ENCODE results near the gene SLC6A15.

SLC6A15 gene

GRCh38 chr12:84937415-84937814, 24.8 kb upstream of the SLC6A15 start:
- Histone ChIP-seq H3F3A (ENCODE audit: control insufficient read depth, insufficient read depth) (no peaks in the 10 kb centered on the region), H3K4me1 (ENCODE audit: control insufficient read depth, low read length) (peaks cover 6% of the 10 kb centered on the region), H3K4me2 (ENCODE audit: low read length) (no peak overlapping the region), H3K27me3 (ENCODE audit: control insufficient read depth, low read length) (no peaks in the 10 kb centered on the region), H3K9me3 (ENCODE audit: control insufficient read depth, insufficient read depth, low read length) (no peaks in the 10 kb centered on the region), H3K79me2 (ENCODE audit: control insufficient read depth, low read length) (no peaks in the 10 kb centered on the region), H4K20me1 (ENCODE audit: control insufficient read depth, insufficient read depth, low read depth, low read length) (no peaks in the 10 kb centered on the region), H3K9me2 (replicated peaks; ENCODE audit: control insufficient read depth, low read length) (no peaks in the 10 kb centered on the region), H3K27ac (ENCODE audit: low read depth, low read length) (no peak overlapping the region), H3K4me3 (ENCODE audit: low read length) (no peak overlapping the region), H3K36me3 (ENCODE audit: control insufficient read depth, low read length) (no peaks in the 10 kb centered on the region)
- TF ChIP-seq EZH2phosphoT487 (IDR thresholded peaks at IDR 0.05; ENCODE audit: borderline replicate concordance, low read length) (no peak), CTCF (IDR thresholded peaks at IDR 0.05; ENCODE audit: low read depth, low read length, poor library complexity, severe bottlenecking) (no peak)

DNA sequence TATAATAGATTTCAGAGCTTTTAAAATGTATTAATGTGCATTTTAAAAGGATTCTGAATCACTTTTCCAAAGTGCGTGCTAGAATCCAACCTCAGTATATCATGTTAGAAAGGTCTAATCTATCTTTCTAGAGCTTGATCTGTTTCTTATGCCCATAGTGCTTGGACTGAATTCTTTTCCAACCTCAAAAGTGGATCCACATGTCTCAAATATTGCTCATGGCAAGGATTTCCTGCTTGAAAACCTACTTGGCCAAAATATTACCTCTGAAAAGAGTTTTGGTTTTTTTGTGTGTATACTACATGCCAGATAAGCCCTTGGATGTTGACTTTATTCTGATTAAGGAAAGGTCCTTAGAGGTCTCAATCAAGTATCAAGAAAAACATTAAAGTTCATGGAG, 16.9 kb upstream of the SLC6A15 start:
- no peaks in the 10 kb centered on the region for H3F3A ChIP-seq (ENCODE audit: control insufficient read depth, insufficient read depth)
- no peaks in the 10 kb centered on the region for H3K4me1 ChIP-seq (ENCODE audit: control insufficient read depth, low read length)
- H3K4me2 ChIP-seq (ENCODE audit: low read length), result no peak overlapping the region
- H3K4me3 ChIP-seq (ENCODE audit: low read length), result no peak overlapping the region
- H3K9me2 ChIP-seq (replicated peaks; ENCODE audit: control insufficient read depth, low read length), result no peaks in the 10 kb centered on the region
- H3K36me3 ChIP-seq (ENCODE audit: control insufficient read depth, low read length), result no peaks in the 10 kb centered on the region
- TF ChIP-seq CTCF (IDR thresholded peaks at IDR 0.05; ENCODE audit: low read depth, low read length, poor library complexity, severe bottlenecking) (no peak), EZH2phosphoT487 (IDR thresholded peaks at IDR 0.05; ENCODE audit: borderline replicate concordance, low read length) (no peak)
- no peak overlapping the region for H3K27ac ChIP-seq (ENCODE audit: low read depth, low read length)
- H3K79me2 ChIP-seq (ENCODE audit: control insufficient read depth, low read length), result no peaks in the 10 kb centered on the region
- H3K9me3 ChIP-seq (ENCODE audit: control insufficient read depth, insufficient read depth, low read length), result no peaks in the 10 kb centered on the region
- H3K27me3 ChIP-seq (ENCODE audit: control insufficient read depth, low read length), result no peaks in the 10 kb centered on the region
- no peaks in the 10 kb centered on the region for H4K20me1 ChIP-seq (ENCODE audit: control insufficient read depth, insufficient read depth, low read depth, low read length)

GRCh38 chr12:84924981-84925380, 12.4 kb upstream of the SLC6A15 start:
- Histone ChIP-seq H3K9me3 (ENCODE audit: control insufficient read depth, insufficient read depth, low read length) (no peaks in the 10 kb centered on the region), H3K79me2 (ENCODE audit: control insufficient read depth, low read length) (no peaks in the 10 kb centered on the region), H3K27me3 (ENCODE audit: control insufficient read depth, low read length) (no peaks in the 10 kb centered on the region), H3K27ac (ENCODE audit: low read depth, low read length) (no peak overlapping the region), H3F3A (ENCODE audit: control insufficient read depth, insufficient read depth) (no peaks in the 10 kb centered on the region), H3K4me3 (ENCODE audit: low read length) (no peak overlapping the region), H3K9me2 (replicated peaks; ENCODE audit: control insufficient read depth, low read length) (no peaks in the 10 kb centered on the region), H3K4me1 (ENCODE audit: control insufficient read depth, low read length) (no peaks in the 10 kb centered on the region), H3K36me3 (ENCODE audit: control insufficient read depth, low read length) (no peaks in the 10 kb centered on the region), H3K4me2 (ENCODE audit: low read length) (no peak overlapping the region), H4K20me1 (ENCODE audit: control insufficient read depth, insufficient read depth, low read depth, low read length) (no peaks in the 10 kb centered on the region)
- no peak for TF ChIP-seq CTCF (IDR thresholded peaks at IDR 0.05; ENCODE audit: low read depth, low read length, poor library complexity, severe bottlenecking)
- TF ChIP-seq EZH2phosphoT487 (IDR thresholded peaks at IDR 0.05; ENCODE audit: borderline replicate concordance, low read length), result no peak

- Histone ChIP-seq H3K27ac (ENCODE audit: low read depth, low read length) (no peak overlapping the region), H3K4me2 (ENCODE audit: low read length) (no peak overlapping the region), H3K9me2 (replicated peaks; ENCODE audit: control insufficient read depth, low read length) (no peaks in the 10 kb centered on the region), H3K79me2 (ENCODE audit: control insufficient read depth, low read length) (no peaks in the 10 kb centered on the region), H3K4me1 (ENCODE audit: control insufficient read depth, low read length) (no peaks in the 10 kb centered on the region), H4K20me1 (ENCODE audit: control insufficient read depth, insufficient read depth, low read depth, low read length) (no peaks in the 10 kb centered on the region), H3K36me3 (ENCODE audit: control insufficient read depth, low read length) (no peaks in the 10 kb centered on the region), H3K4me3 (ENCODE audit: low read length) (no peak overlapping the region), H3K9me3 (ENCODE audit: control insufficient read depth, insufficient read depth, low read length) (no peaks in the 10 kb centered on the region), H3F3A (ENCODE audit: control insufficient read depth, insufficient read depth) (no peaks in the 10 kb centered on the region), H3K27me3 (ENCODE audit: control insufficient read depth, low read length) (no peaks in the 10 kb centered on the region)
- TF ChIP-seq CTCF (IDR thresholded peaks at IDR 0.05; ENCODE audit: low read depth, low read length, poor library complexity, severe bottlenecking) (no peak), EZH2phosphoT487 (IDR thresholded peaks at IDR 0.05; ENCODE audit: borderline replicate concordance, low read length) (no peak)
Observed at GRCh38 chr12:84922693-84923092, 10.1 kb upstream of the SLC6A15 start.

Data from DOHH2 (cell line).